Nephron progenitor cell (in vitro differentiated cells): ENCODE results near the gene AHSG.
"Not testable (repeated sequence)": the region's sequence is repeated elsewhere in the genome, so short reads cannot be mapped to it uniquely, and the experiment has no call there.

Experiments
- DNase-seq: peaks from one replicate; pipeline ENCODE4 v3.0.0; 2021
- H3K27ac Mint-ChIP-seq: 2 replicates; pipeline ENCODE4 v1.8.0; 2021; ENCODE audit warnings: mild to moderate bottlenecking, moderate library complexity, mixed read lengths
- H3K27me3 Mint-ChIP-seq: 2 replicates; pipeline ENCODE4 v1.8.0; 2021; ENCODE audit warnings: mild to moderate bottlenecking, low read depth, mixed read lengths; ENCODE audit not compliant: poor library complexity
- H3K36me3 Mint-ChIP-seq: 2 replicates; pipeline ENCODE4 v1.8.0; 2021; ENCODE audit warnings: low read depth, mixed read lengths
- H3K4me1 Mint-ChIP-seq: 2 replicates; pipeline ENCODE4 v1.8.0; 2021; ENCODE audit warnings: mixed read lengths
- H3K4me3 Mint-ChIP-seq: 2 replicates; pipeline ENCODE4 v1.8.0; 2021; ENCODE audit warnings: mild to moderate bottlenecking, moderate library complexity, mixed read lengths
- H3K9me3 Mint-ChIP-seq: 2 replicates; pipeline ENCODE4 v1.8.0; 2021; ENCODE audit warnings: mild to moderate bottlenecking, moderate library complexity, mixed read lengths
- CTCF ChIP-seq: fragments of 200-600 bp; sonication (generic); IDR thresholded peaks from 2 replicates; pipeline ENCODE4 v1.5.0; 2021; ENCODE audit warnings: antibody characterized with exemption

AHSG gene

GRCh38 chr3:186626254-186626847 lies 13.5 kb downstream of the AHSG start:
- Mint-ChIP-seq H3K36me3 (no peaks in the 10 kb centered on the region), H3K4me1 (no peaks in the 10 kb centered on the region), H3K9me3 (no peaks in the 10 kb centered on the region), H3K27me3 (peaks cover 8% of the 10 kb centered on the region), H3K4me3 (no peak overlapping the region), H3K27ac (no peak overlapping the region)
- TF ChIP-seq CTCF: no peak
- DNase-seq: no peak

- peaks cover 12% of the 10 kb centered on the region for H3K27me3 Mint-ChIP-seq
- no peak for TF ChIP-seq CTCF
- no peaks in the 10 kb centered on the region for H3K4me1 Mint-ChIP-seq
- no peaks in the 10 kb centered on the region for H3K36me3 Mint-ChIP-seq
- H3K27ac Mint-ChIP-seq: no peak overlapping the region
- no peaks in the 10 kb centered on the region for H3K9me3 Mint-ChIP-seq
- H3K4me3 Mint-ChIP-seq: no peak overlapping the region
- no peak for DNase-seq
Measured at GRCh38 chr3:186627852-186628414, 15.1 kb downstream of the AHSG start.

GRCh38 chr3:186628756-186629155 lies 15.9 kb downstream of the AHSG start:
- no peaks in the 10 kb centered on the region for H3K9me3 Mint-ChIP-seq
- no peaks in the 10 kb centered on the region for H3K36me3 Mint-ChIP-seq
- H3K27me3 Mint-ChIP-seq: peaks cover 12% of the 10 kb centered on the region
- H3K27ac Mint-ChIP-seq: no peak overlapping the region
- H3K4me3 Mint-ChIP-seq: no peak overlapping the region
- H3K4me1 Mint-ChIP-seq: no peaks in the 10 kb centered on the region
- no peak for DNase-seq
- TF ChIP-seq CTCF: no peak

GRCh38 chr3:186630950-186631641 lies 18.2 kb downstream of the AHSG start:
- Mint-ChIP-seq H3K27ac (no peak overlapping the region), H3K4me3 (no peak overlapping the region), H3K4me1 (no peaks in the 10 kb centered on the region), H3K36me3 (no peaks in the 10 kb centered on the region), H3K9me3 (no peaks in the 10 kb centered on the region), H3K27me3 (peaks cover 12% of the 10 kb centered on the region)
- DNase-seq: no peak
- TF ChIP-seq CTCF: no peak

- no peak for DNase-seq
- Mint-ChIP-seq H3K27me3 (peaks cover 15% of the 10 kb centered on the region), H3K9me3 (no peaks in the 10 kb centered on the region), H3K27ac (no peak overlapping the region), H3K4me3 (no peak overlapping the region), H3K4me1 (no peaks in the 10 kb centered on the region), H3K36me3 (no peaks in the 10 kb centered on the region)
- no peak for TF ChIP-seq CTCF
Measured at GRCh38 chr3:186633481-186633880, 20.6 kb downstream of the AHSG start.

- H3K4me1 Mint-ChIP-seq: not testable (repeated sequence)
Measured at GRCh38 chr3:186634207-186634606, 21.3 kb downstream of the AHSG start.

More at GRCh38 chr3:186634207-186634606, 21.3 kb downstream of the AHSG start:
- DNase-seq, H3K4me3 Mint-ChIP-seq, H3K27ac Mint-ChIP-seq, H3K9me3 Mint-ChIP-seq, H3K36me3 Mint-ChIP-seq: not testable (repeated sequence)
- peaks cover 17% of the 10 kb centered on the region for H3K27me3 Mint-ChIP-seq
